ENCODE data around the gene IL10RA.
"Not testable (repeated sequence)": the region's sequence is repeated elsewhere in the genome, so short reads cannot be mapped to it uniquely, and the experiment has no call there.

DNA sequence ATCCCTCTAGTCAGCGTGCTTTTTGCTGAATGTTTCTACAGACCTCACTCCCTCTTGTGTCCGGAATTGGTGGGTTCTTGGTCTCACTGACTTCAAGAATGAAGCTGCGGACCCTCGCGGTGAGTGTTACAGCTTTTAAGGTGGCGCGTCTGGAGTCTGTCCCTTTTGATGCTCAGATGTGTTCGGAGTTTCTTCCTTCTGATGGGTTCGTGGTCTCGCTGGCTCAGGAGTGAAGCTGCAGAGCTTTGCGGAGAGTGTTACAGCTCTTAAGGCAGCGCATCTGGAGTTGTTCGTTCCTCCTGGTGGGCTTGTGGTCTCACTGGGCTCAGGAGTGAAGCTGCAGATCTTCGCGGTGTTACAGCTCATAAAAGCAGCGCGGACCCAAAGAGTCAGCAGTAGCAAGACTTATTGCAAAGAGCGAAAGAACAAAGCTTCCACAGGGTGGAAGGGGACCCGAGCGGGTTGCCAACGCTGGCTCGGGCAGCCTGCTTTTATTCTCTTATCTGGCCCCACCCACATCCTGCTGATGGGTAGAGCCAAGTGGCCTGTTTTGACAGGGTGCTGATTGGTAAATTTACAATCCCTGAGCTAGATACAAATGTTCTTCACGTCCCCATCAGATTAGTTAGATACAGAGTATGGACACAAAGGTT is 8.5 kb upstream of the IL10RA start:
- not testable (repeated sequence) for TF ChIP-seq TAF1 (IDR thresholded peaks at IDR 0.05; ENCODE audit: borderline replicate concordance, low read depth, low read length); POLR2A (IDR thresholded peaks at IDR 0.05; ENCODE audit: low read depth, low read length)
